Left renal cortex interstitium (tissue), 4 donors: ENCODE data around the gene APOBR. TPM values are rescaled to one million over a fixed set of nuclear protein-coding genes. Genes with fewer than 3 reads are reported as not detected.
"Not testable (repeated sequence)": the region's sequence is repeated elsewhere in the genome, so short reads cannot be mapped to it uniquely, and the experiment has no call there.

Experiments
- DNase-seq, 4 donors: peaks; one replicate each; pipeline ENCODE4 v3.0.0-alpha.2; 2013; ENCODE audit warnings: low read depth in 4 of 4, low spot score in 2 of 4, missing footprints in 1 of 4
- polyA plus RNA-seq, 4 donors: library from polyadenylated mRNA; unstranded; fragments of 120-200 nt; gene quantifications; one replicate each; pipeline ENCODE4 v1.2.1, GENCODE V29; 2013; ENCODE audit not compliant: insufficient read length in 4 of 4

The APOBR gene
- polyA plus RNA-seq, 4 donors: 0.45 to 1.1 (median 0.68) TPM

GRCh38 chr16:28498666-28499381, 4.4 kb downstream of the APOBR start:
- no peak for DNase-seq

GRCh38 chr16:28499854-28500253, 5.4 kb downstream of the APOBR start:
- no peak for DNase-seq

GRCh38 chr16:28500476-28501180, 6.2 kb downstream of the APOBR start:
- DNase-seq: not testable (repeated sequence)

GRCh38 chr16:28501258-28502232, 7.1 kb downstream of the APOBR start:
- no peak for DNase-seq

GRCh38 chr16:28502290-28502689, 7.8 kb downstream of the APOBR start:
- DNase-seq: no peak

- no peak for DNase-seq
These were observed 9.2 kb downstream of the APOBR start for GRCh38 chr16:28503470-28504259.

- no peak for DNase-seq
These were observed 10.4 kb downstream of the APOBR start for GRCh38 chr16:28504707-28505404.

- DNase-seq: no peak
These were observed 11.2 kb downstream of the APOBR start for GRCh38 chr16:28505489-28506137.

- no peak for DNase-seq
These were observed 16.6 kb downstream of the APOBR start for GRCh38 chr16:28511031-28511430.

GRCh38 chr16:28511801-28512789, 17.7 kb downstream of the APOBR start:
- no peak for DNase-seq

GRCh38 chr16:28513484-28514181, 19.2 kb downstream of the APOBR start:
- no peak for DNase-seq

- DNase-seq: no peak
These were observed 19.8 kb downstream of the APOBR start for GRCh38 chr16:28514246-28514645.

- DNase-seq: no peak
These were observed 26.2 kb downstream of the APOBR start for GRCh38 chr16:28520672-28521071.

GRCh38 chr16:28521436-28521835, 27.0 kb downstream of the APOBR start:
- no peak for DNase-seq

- no peak for DNase-seq
These were observed 28.3 kb downstream of the APOBR start for GRCh38 chr16:28522792-28523191.

GRCh38 chr16:28524681-28525171, 30.3 kb downstream of the APOBR start:
- DNase-seq: no peak
